Duodenal mucosa (tissue), 2 donors: Measurements from ENCODE around the gene USP15.

Source experiments
- H3K27ac ChIP-seq: one replicate; pipeline ENCODE4 v1.7.0; 2013; ENCODE audit warnings: low read depth, low read length
- H3K27me3 ChIP-seq, 2 donors: one replicate each; pipeline ENCODE4 v1.7.0; 2013; ENCODE audit warnings: low read length in 2 of 2, control low read depth in 1 of 2; ENCODE audit not compliant: insufficient read depth in 2 of 2, control insufficient read depth in 1 of 2
- H3K36me3 ChIP-seq, 2 donors: one replicate each; pipeline ENCODE4 v1.7.0; 2013; ENCODE audit warnings: low read length in 2 of 2, control low read depth in 1 of 2; ENCODE audit not compliant: insufficient read depth in 2 of 2, control insufficient read depth in 1 of 2
- H3K4me1 ChIP-seq, 2 donors: one replicate each; pipeline ENCODE4 v1.7.0; 2013; ENCODE audit warnings: low read length in 2 of 2, control low read depth in 1 of 2; ENCODE audit not compliant: insufficient read depth in 2 of 2, control insufficient read depth in 1 of 2
- H3K4me3 ChIP-seq, 2 donors: one replicate each; pipeline ENCODE4 v1.7.0; 2013; ENCODE audit warnings: low read length in 2 of 2, low read depth in 1 of 2
- H3K9ac ChIP-seq, 2 donors: one replicate each; pipeline ENCODE4 v1.7.0; 2013; ENCODE audit warnings: low read length in 2 of 2, low read depth in 1 of 2
- H3K9me3 ChIP-seq, 2 donors: one replicate each; pipeline ENCODE4 v1.7.0; 2013; ENCODE audit warnings: low read length in 2 of 2, control low read depth in 1 of 2; ENCODE audit not compliant: control insufficient read depth in 1 of 2

The USP15 gene

GRCh38 chr12:62379026-62379722 is 119.0 kb downstream of the USP15 start:
- Histone ChIP-seq H3K9me3 (no peaks in the 10 kb centered on the region), H3K27me3 (no peaks in the 10 kb centered on the region), H3K4me1 (no peaks in the 10 kb centered on the region), H3K4me3 (no peak overlapping the region), H3K36me3 (peaks cover 5 to 11% of the 10 kb centered on the region in 2 donors), H3K27ac (no peak overlapping the region), H3K9ac (no peak overlapping the region)

- H3K27ac ChIP-seq: no peak overlapping the region
- peaks cover 5 to 12% of the 10 kb centered on the region in 2 donors for H3K36me3 ChIP-seq
- no peak overlapping the region for H3K4me3 ChIP-seq
Observed at GRCh38 chr12:62379723-62380045, 119.5 kb downstream of the USP15 start.

GRCh38 chr12:62382526-62382925 is 122.3 kb downstream of the USP15 start:
- Histone ChIP-seq H3K27ac (no peak overlapping the region), H3K27me3 (no peaks in the 10 kb centered on the region), H3K9ac (no peak overlapping the region), H3K4me1 (no peaks in the 10 kb centered on the region), H3K9me3 (no peaks in the 10 kb centered on the region), H3K4me3 (no peak overlapping the region), H3K36me3 (peaks cover 10 to 26% of the 10 kb centered on the region in 2 donors)

More at GRCh38 chr12:62379723-62380045, 119.5 kb downstream of the USP15 start:
- no peak overlapping the region for H3K9ac ChIP-seq
- no peaks in the 10 kb centered on the region for H3K9me3 ChIP-seq
- no peaks in the 10 kb centered on the region for H3K27me3 ChIP-seq
- no peaks in the 10 kb centered on the region for H3K4me1 ChIP-seq

GRCh38 chr12:62396750-62397149 is 136.5 kb downstream of the USP15 start:
- Histone ChIP-seq H3K4me1 (no peaks in the 10 kb centered on the region), H3K36me3 (peaks cover 32 to 51% of the 10 kb centered on the region in 2 donors), H3K9me3 (no peaks in the 10 kb centered on the region), H3K4me3 (no peak overlapping the region), H3K27me3 (no peaks in the 10 kb centered on the region), H3K9ac (no peak overlapping the region), H3K27ac (no peak overlapping the region)

GRCh38 chr12:62400135-62400534 is 139.9 kb downstream of the USP15 start:
- Histone ChIP-seq H3K4me3 (no peak overlapping the region), H3K9ac (no peak overlapping the region), H3K27ac (no peak overlapping the region), H3K4me1 (no peaks in the 10 kb centered on the region), H3K9me3 (no peaks in the 10 kb centered on the region), H3K27me3 (no peaks in the 10 kb centered on the region), H3K36me3 (peaks cover 23 to 63% of the 10 kb centered on the region in 2 donors)

- Histone ChIP-seq H3K27ac (no peak overlapping the region), H3K27me3 (no peaks in the 10 kb centered on the region), H3K36me3 (peaks cover 22 to 51% of the 10 kb centered on the region in 2 donors)
Observed at GRCh38 chr12:62401631-62402030, 141.4 kb downstream of the USP15 start.

GRCh38 chr12:62403031-62403430 is 142.8 kb downstream of the USP15 start:
- no peak overlapping the region for H3K4me3 ChIP-seq
- H3K27me3 ChIP-seq: no peaks in the 10 kb centered on the region
- no peak overlapping the region for H3K9ac ChIP-seq
- peaks cover 19 to 45% of the 10 kb centered on the region in 2 donors for H3K36me3 ChIP-seq
- no peak overlapping the region for H3K27ac ChIP-seq
- no peaks in the 10 kb centered on the region for H3K9me3 ChIP-seq
- no peaks in the 10 kb centered on the region for H3K4me1 ChIP-seq

More at GRCh38 chr12:62401631-62402030, 141.4 kb downstream of the USP15 start:
- no peak overlapping the region for H3K9ac ChIP-seq
- H3K9me3 ChIP-seq: no peaks in the 10 kb centered on the region
- no peaks in the 10 kb centered on the region for H3K4me1 ChIP-seq
- no peak overlapping the region for H3K4me3 ChIP-seq

GRCh38 chr12:62407587-62407986 is 147.4 kb downstream of the USP15 start:
- peaks cover under 1 to 24% of the 10 kb centered on the region in 2 donors for H3K36me3 ChIP-seq

GRCh38 chr12:62409068-62409467 is 148.9 kb downstream of the USP15 start:
- no peak overlapping the region for H3K4me3 ChIP-seq
- H3K4me1 ChIP-seq: no peaks in the 10 kb centered on the region
- H3K27me3 ChIP-seq: no peaks in the 10 kb centered on the region
- no peak overlapping the region for H3K27ac ChIP-seq
- H3K9ac ChIP-seq: no peak overlapping the region
- H3K9me3 ChIP-seq: no peaks in the 10 kb centered on the region
- H3K36me3 ChIP-seq: peaks cover 0 to 12% of the 10 kb centered on the region in 2 donors

More at GRCh38 chr12:62407587-62407986, 147.4 kb downstream of the USP15 start:
- Histone ChIP-seq H3K27ac (no peak overlapping the region), H3K4me1 (no peaks in the 10 kb centered on the region), H3K27me3 (no peaks in the 10 kb centered on the region), H3K9ac (no peak overlapping the region), H3K9me3 (no peaks in the 10 kb centered on the region), H3K4me3 (no peak overlapping the region)

GRCh38 chr12:62414180-62414579 is 154.0 kb downstream of the USP15 start:
- Histone ChIP-seq H3K27me3 (no peaks in the 10 kb centered on the region), H3K9me3 (peaks cover 0 to 6% of the 10 kb centered on the region in 2 donors), H3K4me3 (no peak overlapping the region), H3K9ac (no peak overlapping the region), H3K4me1 (no peaks in the 10 kb centered on the region), H3K36me3 (no peaks in the 10 kb centered on the region), H3K27ac (no peak overlapping the region)
